ENCODE results near the gene SLC25A34. TPM values are rescaled to one million over a fixed set of nuclear protein-coding genes. Genes with fewer than 3 reads are reported as not detected.

The SLC25A34 gene
- total RNA-seq, 4 donors from 2014 or later, result 1.3 to 4.3 (median 2.4) TPM

DNA sequence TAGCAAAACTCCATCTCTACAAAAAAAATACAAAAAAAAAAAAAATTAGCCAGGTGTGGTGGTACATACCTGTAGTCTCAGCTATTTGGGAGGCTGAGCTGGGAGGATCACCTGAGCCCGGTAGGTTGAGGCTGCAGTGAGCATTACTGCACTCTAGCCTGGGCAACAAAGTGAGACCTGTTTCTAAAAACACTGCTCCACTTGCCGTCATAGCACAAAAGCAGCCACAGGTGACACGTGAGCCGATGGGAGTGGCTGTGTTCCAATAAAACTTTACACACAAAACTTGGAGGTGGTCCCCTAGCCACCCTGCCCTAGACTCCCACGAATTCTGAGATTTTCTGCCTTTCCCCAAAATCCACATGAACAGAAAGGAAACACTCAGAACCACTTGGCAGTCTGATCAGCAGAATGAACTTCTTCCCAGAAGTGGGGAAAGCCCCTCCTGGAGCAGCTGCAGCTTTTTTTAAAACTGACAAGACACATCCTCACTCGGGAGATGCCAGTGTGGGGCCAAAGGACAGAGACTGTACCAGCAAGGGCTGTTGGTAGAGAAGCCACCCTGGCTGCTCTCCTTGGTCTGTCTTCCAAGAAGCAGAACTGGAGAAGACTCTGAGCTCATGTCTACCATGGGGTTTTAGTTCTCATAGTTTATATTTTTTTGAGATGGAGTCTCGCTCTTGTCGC, 28.7 kb upstream of the SLC25A34 start:
- H3K36me3 ChIP-seq, result no peaks in the 10 kb centered on the region
- no peak overlapping the region for H3K27ac ChIP-seq
- 69% methylated on average over 8 of the region's 8 CpGs for WGBS
- peaks cover 43% of the 10 kb centered on the region for H3K4me1 ChIP-seq
- DNase-seq (ENCODE audit: low spot score in 2 of 2), result no peak
- H3K9me3 ChIP-seq, result no peaks in the 10 kb centered on the region
- no peak for TF ChIP-seq EP300 (IDR thresholded peaks at IDR 0.05)
- TF ChIP-seq, protein P1, sequence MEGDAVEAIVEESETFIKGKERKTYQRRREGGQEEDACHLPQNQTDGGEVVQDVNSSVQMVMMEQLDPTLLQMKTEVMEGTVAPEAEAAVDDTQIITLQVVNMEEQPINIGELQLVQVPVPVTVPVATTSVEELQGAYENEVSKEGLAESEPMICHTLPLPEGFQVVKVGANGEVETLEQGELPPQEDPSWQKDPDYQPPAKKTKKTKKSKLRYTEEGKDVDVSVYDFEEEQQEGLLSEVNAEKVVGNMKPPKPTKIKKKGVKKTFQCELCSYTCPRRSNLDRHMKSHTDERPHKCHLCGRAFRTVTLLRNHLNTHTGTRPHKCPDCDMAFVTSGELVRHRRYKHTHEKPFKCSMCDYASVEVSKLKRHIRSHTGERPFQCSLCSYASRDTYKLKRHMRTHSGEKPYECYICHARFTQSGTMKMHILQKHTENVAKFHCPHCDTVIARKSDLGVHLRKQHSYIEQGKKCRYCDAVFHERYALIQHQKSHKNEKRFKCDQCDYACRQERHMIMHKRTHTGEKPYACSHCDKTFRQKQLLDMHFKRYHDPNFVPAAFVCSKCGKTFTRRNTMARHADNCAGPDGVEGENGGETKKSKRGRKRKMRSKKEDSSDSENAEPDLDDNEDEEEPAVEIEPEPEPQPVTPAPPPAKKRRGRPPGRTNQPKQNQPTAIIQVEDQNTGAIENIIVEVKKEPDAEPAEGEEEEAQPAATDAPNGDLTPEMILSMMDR (IDR thresholded peaks at IDR 0.05), result no peak
- TF ChIP-seq POLR2A (IDR thresholded peaks at IDR 0.05), result no peak
- no peak for TF ChIP-seq POLR2AphosphoS5 (IDR thresholded peaks at IDR 0.05)
- H3K27me3 ChIP-seq, result no peaks in the 10 kb centered on the region
- H3K4me3 ChIP-seq, result no peak overlapping the region

DNA sequence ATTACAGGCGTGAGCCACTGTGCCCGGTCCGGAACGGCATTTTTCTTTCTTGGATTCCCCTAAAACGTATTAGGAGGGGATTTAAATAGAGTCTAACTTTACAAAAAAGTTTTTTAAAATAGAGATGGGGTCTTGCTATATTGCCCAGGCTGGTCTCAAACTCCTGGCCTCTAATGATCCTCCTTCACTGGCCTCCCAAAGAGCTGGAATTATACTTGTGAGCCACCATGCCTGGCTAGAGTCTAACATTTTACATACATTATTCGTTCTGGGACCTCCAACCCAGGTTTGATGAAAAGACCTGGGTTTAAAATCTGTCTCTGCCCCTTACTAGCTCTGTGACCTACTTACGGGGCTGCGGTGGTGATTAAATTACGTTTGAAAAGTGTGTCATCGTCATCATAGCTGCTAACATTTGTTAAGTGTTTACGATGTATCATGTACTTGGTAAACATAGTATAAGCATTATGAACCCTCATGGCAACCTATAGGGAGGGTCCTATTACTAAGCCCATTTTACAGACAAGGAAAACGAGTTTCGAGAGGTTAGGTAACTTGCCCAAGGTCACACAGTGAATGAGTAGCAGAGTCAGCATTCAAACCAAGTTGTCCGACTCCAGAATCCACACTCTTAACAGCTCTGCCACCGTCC, 27.4 kb upstream of the SLC25A34 start:
- Histone ChIP-seq H3K9me3 (no peaks in the 10 kb centered on the region), H3K36me3 (no peaks in the 10 kb centered on the region), H3K27me3 (no peaks in the 10 kb centered on the region), H3K27ac (no peak overlapping the region), H3K4me3 (no peak overlapping the region), H3K4me1 (peaks cover 31% of the 10 kb centered on the region)
- no peak for DNase-seq (ENCODE audit: low spot score in 2 of 2)
- 95% methylated on average over 15 of the region's 15 CpGs for WGBS
- TF ChIP-seq POLR2AphosphoS5 (IDR thresholded peaks at IDR 0.05), result no peak
- TF ChIP-seq, protein P1 (IDR thresholded peaks at IDR 0.05), result no peak
- no peak for TF ChIP-seq POLR2A (IDR thresholded peaks at IDR 0.05)
- TF ChIP-seq EP300 (IDR thresholded peaks at IDR 0.05), result no peak

DNA sequence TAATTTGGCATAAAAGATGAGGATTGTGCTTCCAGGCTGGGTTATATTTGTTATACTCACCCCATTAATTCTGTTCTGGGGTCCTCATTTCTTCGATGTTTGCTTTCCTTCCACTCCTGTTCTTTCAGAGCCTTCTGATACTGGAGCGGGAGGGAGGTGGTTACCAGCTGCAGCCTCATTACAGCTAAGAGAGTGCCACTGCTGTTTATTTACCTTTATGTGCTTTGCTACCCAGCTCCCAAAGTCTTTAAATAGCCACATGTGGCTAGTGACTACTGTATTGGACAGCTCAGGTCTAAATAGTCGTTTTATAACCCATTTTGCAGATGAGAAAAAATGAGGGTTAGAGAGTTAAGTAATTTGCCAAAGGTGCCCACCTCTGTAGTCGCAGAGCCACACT, 26.8 kb upstream of the SLC25A34 start:
- 98% methylated on average over 4 of the region's 4 CpGs for WGBS
- Histone ChIP-seq H3K9me3 (no peaks in the 10 kb centered on the region), H3K4me1 (peaks cover 24% of the 10 kb centered on the region), H3K36me3 (no peaks in the 10 kb centered on the region), H3K27me3 (no peaks in the 10 kb centered on the region), H3K4me3 (no peak overlapping the region), H3K27ac (no peak overlapping the region)
- no peak for TF ChIP-seq POLR2AphosphoS5 (IDR thresholded peaks at IDR 0.05)
- no peak for TF ChIP-seq POLR2A (IDR thresholded peaks at IDR 0.05)
- no peak for TF ChIP-seq EP300 (IDR thresholded peaks at IDR 0.05)
- TF ChIP-seq, protein P1 (IDR thresholded peaks at IDR 0.05), result no peak
- no peak for DNase-seq (ENCODE audit: low spot score in 2 of 2)

DNA sequence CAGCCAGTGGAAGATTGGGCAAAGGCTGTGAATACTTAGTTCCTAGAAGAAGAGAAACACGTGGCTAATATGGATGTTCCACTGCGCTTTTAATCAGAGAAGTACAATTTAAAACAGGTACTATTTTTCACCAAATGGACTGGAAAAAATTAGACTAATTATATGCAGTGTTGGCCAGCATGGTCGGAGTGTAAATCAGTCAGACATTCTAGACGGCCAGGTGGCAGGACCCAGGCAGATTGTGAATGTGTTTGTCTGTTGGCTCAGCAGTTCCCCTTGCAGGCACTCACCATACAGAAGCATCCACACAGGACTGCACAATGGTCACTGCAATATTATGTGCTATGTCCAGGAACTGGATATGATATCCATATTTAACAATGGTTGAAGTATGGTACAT, 23.9 kb upstream of the SLC25A34 start:
- H3K27me3 ChIP-seq, result no peaks in the 10 kb centered on the region
- no peak overlapping the region for H3K27ac ChIP-seq
- TF ChIP-seq POLR2AphosphoS5 (IDR thresholded peaks at IDR 0.05) (no peak), EP300 (IDR thresholded peaks at IDR 0.05) (no peak), POLR2A (IDR thresholded peaks at IDR 0.05) (no peak)
- TF ChIP-seq, protein P1 (IDR thresholded peaks at IDR 0.05), result no peak
- H3K4me3 ChIP-seq, result no peak overlapping the region
- WGBS, result 72% methylated on average over 4 of the region's 4 CpGs
- peaks cover 13% of the 10 kb centered on the region for H3K4me1 ChIP-seq
- peaks cover 16% of the 10 kb centered on the region for H3K36me3 ChIP-seq
- no peaks in the 10 kb centered on the region for H3K9me3 ChIP-seq
- DNase-seq (ENCODE audit: low spot score in 2 of 2), result no peak

DNA sequence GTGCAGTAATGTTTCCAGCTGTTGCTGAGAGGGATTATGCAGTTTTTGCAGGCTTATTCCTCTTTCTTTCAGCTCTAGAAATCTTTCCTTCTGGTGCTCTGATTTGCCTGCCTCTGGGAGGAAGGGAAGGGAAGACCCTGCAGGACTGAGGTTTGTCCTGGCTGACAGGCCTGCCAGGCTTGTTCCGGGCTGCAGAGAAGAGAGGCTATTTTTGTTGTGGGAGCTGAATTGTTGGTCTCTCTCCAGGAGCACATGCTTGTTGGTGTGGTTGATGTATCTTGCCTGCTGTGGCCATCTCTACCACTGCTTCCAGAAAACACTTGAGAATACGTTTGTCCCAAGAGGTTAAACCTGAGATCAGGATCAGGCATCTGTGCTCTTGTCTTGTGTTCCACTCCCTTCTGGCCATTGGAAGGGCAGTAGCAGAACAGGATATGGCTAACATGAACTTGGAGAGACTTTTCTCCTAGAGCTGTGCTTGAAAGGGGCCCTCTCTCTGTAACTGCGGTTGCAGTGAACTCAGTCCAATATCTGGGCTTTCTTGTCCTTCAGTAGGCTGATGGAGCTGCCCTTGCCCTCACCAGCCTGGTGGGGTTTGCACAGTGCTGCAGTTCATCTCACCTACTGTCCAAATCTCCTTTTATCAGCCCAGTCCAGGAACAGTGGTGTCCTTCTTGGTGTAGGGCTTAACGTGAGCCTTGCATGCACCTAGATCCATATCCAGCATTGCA, 21.5 kb upstream of the SLC25A34 start:
- no peak overlapping the region for H3K4me3 ChIP-seq
- H3K4me1 ChIP-seq, result peaks cover 7% of the 10 kb centered on the region
- no peaks in the 10 kb centered on the region for H3K27me3 ChIP-seq
- peaks cover 40% of the 10 kb centered on the region for H3K36me3 ChIP-seq
- H3K27ac ChIP-seq, result no peak overlapping the region
- TF ChIP-seq POLR2AphosphoS5 (IDR thresholded peaks at IDR 0.05) (no peak), POLR2A (IDR thresholded peaks at IDR 0.05) (no peak), EP300 (IDR thresholded peaks at IDR 0.05) (no peak)
- TF ChIP-seq, protein P1 (IDR thresholded peaks at IDR 0.05), result no peak
- no peaks in the 10 kb centered on the region for H3K9me3 ChIP-seq
- 51% methylated on average over 4 of the region's 4 CpGs for WGBS
- no peak for DNase-seq (ENCODE audit: low spot score in 2 of 2)

Measured in suprapubic skin (tissue), 4 donors.